Central memory CD8-positive, alpha-beta T cell (primary cell): ENCODE measurements around the gene SNTG2.
"Not testable (repeated sequence)": the region's sequence is repeated elsewhere in the genome, so short reads cannot be mapped to it uniquely, and the experiment has no call there.

Experiments
- ATAC-seq: fragments of 150-1000 bp; cut with Tn5 transposase; replicated peaks from 2 replicates; pipeline ENCODE4 v1.10.0; 2022; ENCODE audit warnings: mild to moderate bottlenecking, moderate FRiP score, moderate number of reproducible peaks; ENCODE audit not compliant: poor library complexity, severe bottlenecking; ENCODE audit errors: extremely low read depth
- DNase-seq, 2 donors: peaks; one replicate each; pipeline ENCODE4 v3.0.0; 2021; ENCODE audit warnings: low spot score in 2 of 2
- H3K27ac Mint-ChIP-seq: one replicate; pipeline ENCODE4 v1.8.0; 2022; ENCODE audit warnings: low read depth, mild to moderate bottlenecking, moderate library complexity, mixed read lengths
- H3K27me3 Mint-ChIP-seq: one replicate; pipeline ENCODE4 v1.8.0; 2022; ENCODE audit warnings: mixed read lengths
- H3K36me3 Mint-ChIP-seq: one replicate; pipeline ENCODE4 v1.8.0; 2022; ENCODE audit warnings: mild to moderate bottlenecking, moderate library complexity, mixed read lengths; ENCODE audit not compliant: insufficient read depth
- H3K4me1 Mint-ChIP-seq: one replicate; pipeline ENCODE4 v1.8.0; 2022; ENCODE audit warnings: mixed read lengths
- H3K4me3 Mint-ChIP-seq: one replicate; pipeline ENCODE4 v1.8.0; 2022; ENCODE audit warnings: mild to moderate bottlenecking, moderate library complexity, mixed read lengths
- H3K9me3 Mint-ChIP-seq: one replicate; pipeline ENCODE4 v1.8.0; 2022; ENCODE audit warnings: mixed read lengths

The SNTG2 gene

DNA sequence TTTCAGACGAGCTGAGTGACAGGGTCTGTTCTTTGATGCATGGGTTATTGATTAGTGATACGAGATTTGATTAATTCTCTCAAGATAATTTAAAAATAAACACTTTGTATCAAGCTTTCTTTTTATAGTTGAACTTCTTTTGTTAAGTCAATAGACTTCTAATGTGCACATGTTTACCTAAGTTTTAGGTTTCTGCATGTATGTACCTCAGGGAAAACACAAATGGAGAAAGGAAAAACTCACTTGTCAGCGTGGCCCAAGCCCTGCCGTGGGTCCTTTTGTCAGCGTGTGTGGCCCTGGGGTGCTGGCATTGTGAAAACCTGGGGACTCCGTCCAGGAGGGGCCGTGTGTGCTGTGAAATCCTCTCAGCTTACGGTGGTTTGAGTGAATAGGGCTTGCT lies 153.7 kb downstream of the SNTG2 start:
- H3K27me3 Mint-ChIP-seq = peaks cover 13% of the 10 kb centered on the region
- H3K4me1 Mint-ChIP-seq = no peaks in the 10 kb centered on the region
- DNase-seq (no peak), ATAC-seq (no peak)
- H3K4me3 Mint-ChIP-seq = no peak overlapping the region
- peaks cover 2% of the 10 kb centered on the region for H3K36me3 Mint-ChIP-seq
- no peak overlapping the region for H3K27ac Mint-ChIP-seq
- H3K9me3 Mint-ChIP-seq = no peaks in the 10 kb centered on the region

DNA sequence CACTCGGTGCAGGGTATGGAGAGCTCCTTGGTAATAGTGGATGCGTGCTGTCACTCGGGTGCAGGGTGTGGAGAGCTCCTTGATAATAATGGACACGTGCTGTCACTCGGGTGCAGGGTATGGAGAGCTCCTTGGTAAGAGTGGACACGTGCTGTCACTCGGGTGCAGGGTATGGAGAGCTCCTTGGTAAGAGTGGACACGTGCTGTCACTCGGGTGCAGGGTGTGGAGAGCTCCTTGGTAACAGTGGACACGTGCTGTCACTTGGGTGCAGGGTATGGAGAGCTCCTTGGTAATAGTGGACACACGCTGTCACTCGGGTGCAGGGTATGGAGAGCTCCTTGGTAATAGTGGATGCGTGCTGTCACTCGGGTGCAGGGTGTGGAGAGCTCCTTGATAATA lies 155.7 kb downstream of the SNTG2 start:
- peaks cover 12% of the 10 kb centered on the region for H3K27me3 Mint-ChIP-seq
- not testable (repeated sequence) for H3K4me1 Mint-ChIP-seq, H3K9me3 Mint-ChIP-seq, H3K36me3 Mint-ChIP-seq, H3K4me3 Mint-ChIP-seq, ATAC-seq, DNase-seq
- H3K27ac Mint-ChIP-seq = peak overlapping the region; percentile 58

DNA sequence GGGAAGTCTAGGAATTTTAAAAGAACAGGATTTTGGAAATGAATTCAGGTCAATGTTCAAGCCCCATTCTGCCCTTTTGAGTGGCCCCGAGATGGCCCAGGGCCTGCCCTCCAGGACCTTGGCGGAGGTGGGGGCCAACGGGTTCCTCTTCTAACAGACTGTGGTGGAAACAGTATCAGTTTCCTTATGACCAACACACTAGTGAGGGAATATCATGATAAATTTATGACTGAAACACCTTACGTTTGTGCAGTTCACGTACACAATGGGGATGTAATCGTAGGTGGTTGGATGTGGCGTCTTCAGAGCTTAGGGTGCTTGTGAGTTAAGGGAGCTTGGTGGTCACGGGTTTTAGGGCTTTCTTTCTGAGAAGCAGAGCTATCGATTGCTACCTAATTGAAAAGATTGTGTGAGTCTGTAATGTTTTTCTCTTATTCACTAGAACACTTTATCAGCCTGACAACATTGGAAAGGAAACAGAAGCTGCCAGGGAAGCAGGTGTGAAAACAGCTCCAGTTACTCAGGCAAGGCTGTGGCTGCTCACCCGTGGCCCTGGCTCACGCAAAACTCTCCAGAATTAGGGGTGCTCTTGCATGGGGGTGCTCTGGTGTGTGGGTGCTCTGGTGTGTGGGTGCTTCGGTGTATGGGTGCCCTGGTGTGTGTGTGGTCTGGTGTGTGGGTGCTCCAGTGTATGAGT lies 165.3 kb downstream of the SNTG2 start:
- peaks cover 3% of the 10 kb centered on the region for H3K36me3 Mint-ChIP-seq
- peaks cover 22% of the 10 kb centered on the region for H3K9me3 Mint-ChIP-seq
- H3K27ac Mint-ChIP-seq = peak overlapping the region; percentile 11
- H3K27me3 Mint-ChIP-seq = peaks cover 13% of the 10 kb centered on the region
- H3K4me1 Mint-ChIP-seq = no peaks in the 10 kb centered on the region
- ATAC-seq (no peak), DNase-seq (no peak)
- no peak overlapping the region for H3K4me3 Mint-ChIP-seq

DNA sequence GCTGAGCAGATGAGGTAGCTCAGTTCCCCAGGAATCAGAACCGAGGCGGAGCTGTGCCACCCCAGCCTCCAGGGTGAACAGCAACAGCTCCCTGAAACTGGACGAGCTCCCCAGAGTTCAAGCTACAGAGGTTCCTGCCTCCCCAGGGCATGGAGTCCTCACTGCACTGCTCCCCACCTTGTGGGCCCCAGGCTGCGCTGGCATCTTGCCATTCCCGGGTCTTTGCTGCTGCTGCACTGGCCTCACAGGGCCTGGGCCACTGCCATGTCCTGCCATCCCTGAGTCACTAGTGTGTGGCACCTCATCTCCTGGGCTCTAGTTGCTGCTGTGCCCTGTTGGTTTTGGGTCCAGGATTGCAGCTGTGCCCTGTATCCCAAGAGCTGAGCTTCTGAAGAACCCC lies 166.9 kb downstream of the SNTG2 start:
- Mint-ChIP-seq H3K4me3 (no peak overlapping the region), H3K9me3 (peaks cover 10% of the 10 kb centered on the region), H3K36me3 (peaks cover 3% of the 10 kb centered on the region), H3K4me1 (no peaks in the 10 kb centered on the region), H3K27me3 (peaks cover 13% of the 10 kb centered on the region), H3K27ac (no peak overlapping the region)
- no peak for ATAC-seq
- no peak for DNase-seq

DNA sequence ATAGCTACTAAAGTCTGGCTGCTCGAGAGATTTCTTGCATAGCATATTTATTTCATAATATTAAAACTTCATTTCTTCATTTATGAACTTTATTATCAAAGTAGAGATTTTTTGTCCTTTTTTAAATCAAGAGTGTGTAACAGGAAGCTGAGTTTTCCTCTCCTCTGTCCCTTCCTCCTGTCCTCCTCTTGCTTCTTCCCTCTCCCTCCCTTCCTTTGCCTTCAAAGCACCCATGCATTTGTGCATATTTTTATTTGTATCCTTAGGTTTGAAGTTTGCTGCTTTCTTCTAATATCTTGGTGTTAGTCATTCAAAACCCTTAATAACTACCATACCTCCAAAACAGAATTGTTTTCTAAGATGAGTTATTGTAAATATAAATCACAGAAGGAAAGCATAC lies 174.6 kb downstream of the SNTG2 start:
- DNase-seq = no peak
- ATAC-seq = no peak
- Mint-ChIP-seq H3K9me3 (no peaks in the 10 kb centered on the region), H3K27ac (no peak overlapping the region), H3K4me3 (no peak overlapping the region), H3K4me1 (no peaks in the 10 kb centered on the region), H3K36me3 (no peaks in the 10 kb centered on the region), H3K27me3 (no peaks in the 10 kb centered on the region)

DNA sequence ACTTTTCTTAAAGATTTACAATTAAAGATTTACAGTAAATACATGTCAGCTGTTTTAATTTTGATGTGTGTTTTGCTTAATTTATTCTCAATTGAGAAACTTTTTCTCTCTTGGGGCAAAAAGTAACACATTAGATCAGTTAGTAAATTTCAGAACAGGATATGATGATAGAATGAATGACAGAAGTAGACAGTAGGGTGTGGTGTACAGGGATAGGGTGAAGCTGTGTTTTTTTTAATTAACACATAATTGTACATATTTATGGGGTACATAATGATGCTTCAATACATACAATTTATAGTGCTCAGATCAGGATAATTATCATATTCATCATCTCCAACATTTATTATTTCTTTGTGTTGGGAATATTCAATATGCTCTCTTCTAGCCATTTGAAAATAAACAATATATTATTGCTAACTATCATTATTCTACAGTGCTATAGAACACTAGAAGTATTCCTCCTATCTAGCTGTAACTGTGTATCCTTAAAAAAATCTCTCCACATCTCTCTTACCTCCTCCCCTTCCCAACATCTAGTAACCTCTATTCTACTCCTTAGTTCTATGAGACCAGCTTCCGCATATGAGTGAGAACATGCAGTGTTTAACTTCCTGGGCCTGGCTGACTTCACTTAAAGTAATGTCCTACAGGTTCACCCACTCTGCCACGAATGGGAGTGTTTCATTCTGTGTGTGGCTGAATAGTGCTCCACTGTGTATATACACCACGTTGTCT lies 175.2 kb downstream of the SNTG2 start:
- no peaks in the 10 kb centered on the region for H3K4me1 Mint-ChIP-seq
- no peaks in the 10 kb centered on the region for H3K9me3 Mint-ChIP-seq
- H3K36me3 Mint-ChIP-seq = no peaks in the 10 kb centered on the region
- no peak overlapping the region for H3K27ac Mint-ChIP-seq
- no peak for ATAC-seq
- DNase-seq = no peak
- H3K27me3 Mint-ChIP-seq = no peaks in the 10 kb centered on the region
- H3K4me3 Mint-ChIP-seq = no peak overlapping the region

DNA sequence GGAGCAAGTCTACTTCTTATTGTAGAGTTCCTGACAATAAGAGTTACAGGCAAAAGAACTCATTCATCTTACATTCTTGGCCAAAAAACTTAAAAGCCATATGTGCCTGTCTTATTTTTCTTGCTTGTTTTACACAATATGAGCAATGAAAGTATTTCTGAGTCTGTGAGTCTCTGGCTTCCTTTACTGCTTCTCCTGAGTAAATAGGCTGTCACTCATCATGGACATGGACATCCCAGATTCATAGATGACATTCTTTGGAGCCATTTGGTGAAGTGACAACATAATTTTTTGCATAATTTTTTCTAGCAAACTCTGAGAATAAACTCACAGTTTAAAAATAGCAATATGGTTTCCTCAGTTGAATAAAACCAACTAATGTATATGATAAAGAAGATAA lies 179.3 kb downstream of the SNTG2 start:
- Mint-ChIP-seq H3K36me3 (peaks cover 3% of the 10 kb centered on the region), H3K9me3 (no peaks in the 10 kb centered on the region), H3K4me3 (no peak overlapping the region), H3K27ac (no peak overlapping the region), H3K4me1 (no peaks in the 10 kb centered on the region), H3K27me3 (peaks cover 8% of the 10 kb centered on the region)
- no peak for DNase-seq
- no peak for ATAC-seq

DNA sequence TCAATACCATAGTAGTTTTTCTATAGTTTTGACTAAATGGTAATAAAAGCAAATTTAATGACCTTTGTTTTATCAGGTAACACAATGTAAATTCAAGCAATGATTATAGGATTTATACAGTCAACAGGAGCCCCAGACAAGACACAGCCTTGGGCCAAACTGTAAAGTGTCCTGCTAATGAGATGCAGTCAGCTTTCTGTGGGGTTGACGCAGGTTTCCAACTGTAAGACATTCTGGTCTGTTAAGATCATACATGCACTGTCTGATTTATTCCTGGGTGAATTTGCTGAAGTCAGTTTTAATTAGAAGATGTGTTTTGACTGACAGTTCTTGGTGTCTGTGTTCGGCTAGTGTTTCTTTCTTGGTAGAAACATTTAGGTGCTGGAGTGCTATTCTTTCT lies 180.3 kb downstream of the SNTG2 start:
- no peak overlapping the region for H3K27ac Mint-ChIP-seq
- H3K27me3 Mint-ChIP-seq = peaks cover 8% of the 10 kb centered on the region
- DNase-seq (no peak), ATAC-seq (no peak)
- peaks cover 3% of the 10 kb centered on the region for H3K36me3 Mint-ChIP-seq
- no peaks in the 10 kb centered on the region for H3K9me3 Mint-ChIP-seq
- no peaks in the 10 kb centered on the region for H3K4me1 Mint-ChIP-seq
- no peak overlapping the region for H3K4me3 Mint-ChIP-seq

DNA sequence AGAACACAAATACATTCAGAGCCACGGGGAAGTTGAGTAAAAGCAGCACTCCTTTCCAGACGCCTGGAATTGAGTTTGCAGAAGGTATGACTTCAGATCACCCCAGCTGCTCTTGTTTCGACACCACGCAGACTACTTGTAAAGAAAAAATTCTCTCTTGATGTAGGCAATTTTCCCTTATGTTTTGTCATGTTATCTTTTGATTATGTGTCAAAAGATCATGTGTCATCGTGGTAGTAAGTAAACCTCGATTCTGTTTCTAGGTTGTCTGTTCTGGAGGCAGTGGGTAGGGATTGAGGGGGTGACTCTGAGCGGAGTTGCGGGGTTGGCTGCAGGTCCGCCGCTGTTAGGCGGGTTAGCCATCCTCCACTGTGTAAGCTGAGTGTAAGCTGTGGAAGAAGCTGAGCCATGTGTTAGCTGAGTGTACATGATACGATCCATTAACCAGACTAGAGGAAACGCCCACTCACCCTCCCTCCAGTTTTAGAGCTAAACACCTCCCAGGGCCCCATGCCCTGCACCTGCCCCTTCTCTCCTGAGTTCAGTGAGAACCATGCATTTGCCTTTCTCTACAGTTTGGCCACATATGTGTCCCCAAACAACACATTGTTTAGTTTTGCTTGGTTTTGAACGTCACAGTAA lies 181.8 kb downstream of the SNTG2 start:
- Mint-ChIP-seq H3K4me1 (no peaks in the 10 kb centered on the region), H3K4me3 (no peak overlapping the region), H3K27me3 (peaks cover 9% of the 10 kb centered on the region), H3K9me3 (no peaks in the 10 kb centered on the region), H3K36me3 (peaks cover 3% of the 10 kb centered on the region), H3K27ac (no peak overlapping the region)
- DNase-seq (no peak), ATAC-seq (no peak)

DNA sequence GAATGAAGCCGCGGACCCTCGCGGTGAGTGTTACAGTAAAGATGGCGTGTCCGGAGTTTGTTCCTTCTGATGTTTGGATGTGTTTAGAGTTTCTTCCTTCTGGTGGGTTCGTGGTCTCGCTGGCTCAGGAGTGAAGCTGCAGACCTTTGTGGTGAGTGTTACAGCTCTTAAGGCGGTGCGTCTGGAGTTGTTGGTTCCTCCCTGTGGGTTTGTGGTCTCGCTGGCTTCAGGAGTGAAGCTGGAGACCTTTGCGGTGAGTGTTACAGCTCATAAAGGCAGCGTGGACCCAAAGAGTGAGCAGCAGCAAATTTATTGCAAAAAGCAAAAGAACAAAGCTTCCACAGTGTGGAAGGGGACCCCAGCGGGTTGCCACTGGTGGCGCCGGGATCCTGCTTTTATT lies 183.2 kb downstream of the SNTG2 start:
- not testable (repeated sequence) for H3K9me3 Mint-ChIP-seq, ATAC-seq, DNase-seq, H3K4me3 Mint-ChIP-seq, H3K36me3 Mint-ChIP-seq, H3K27ac Mint-ChIP-seq, H3K4me1 Mint-ChIP-seq
- H3K27me3 Mint-ChIP-seq = peaks cover 21% of the 10 kb centered on the region

DNA sequence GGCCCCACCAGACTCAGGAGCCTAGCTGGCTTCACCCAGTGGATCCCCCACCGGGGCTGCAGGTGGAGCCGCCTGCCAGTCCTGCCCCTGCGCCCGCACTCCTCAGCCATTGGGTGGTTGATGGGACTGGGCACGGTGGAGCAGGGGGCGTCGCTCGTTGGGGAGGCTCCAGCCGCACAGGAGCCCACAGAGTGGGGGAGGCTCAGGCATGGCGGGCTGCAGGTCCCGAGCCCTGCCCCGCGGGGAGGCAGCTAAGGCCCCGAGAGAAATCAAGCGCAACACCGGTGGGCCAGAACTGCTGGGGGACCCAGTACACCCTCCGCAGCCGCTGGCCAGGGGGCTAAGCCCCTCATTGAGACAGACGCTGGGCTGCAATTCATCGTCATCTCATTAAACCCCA lies 184.0 kb downstream of the SNTG2 start:
- ATAC-seq (no peak), DNase-seq (no peak)
- Mint-ChIP-seq H3K27me3 (peaks cover 21% of the 10 kb centered on the region), H3K36me3 (peaks cover 3% of the 10 kb centered on the region), H3K27ac (no peak overlapping the region), H3K4me3 (no peak overlapping the region), H3K9me3 (no peaks in the 10 kb centered on the region), H3K4me1 (no peaks in the 10 kb centered on the region)

DNA sequence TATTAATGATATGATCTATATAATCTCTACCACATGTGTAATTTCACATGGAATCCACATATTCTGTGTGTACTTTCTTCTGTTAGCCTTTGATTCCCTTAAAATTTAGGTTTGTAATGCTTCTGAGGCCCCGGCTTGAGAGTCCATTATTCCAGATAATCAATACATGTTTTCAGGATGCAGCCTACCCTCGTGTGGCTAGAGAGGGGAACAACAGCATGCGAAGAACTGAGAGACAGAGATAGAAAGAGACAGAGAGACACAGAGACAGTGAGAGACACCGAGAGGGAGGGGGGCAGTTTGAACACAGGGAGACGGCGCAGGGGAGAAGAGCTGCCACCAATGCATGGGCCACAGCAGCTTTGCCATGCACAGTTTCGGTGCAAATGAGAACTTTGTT lies 185.4 kb downstream of the SNTG2 start:
- Mint-ChIP-seq H3K4me1 (no peaks in the 10 kb centered on the region), H3K27ac (no peak overlapping the region), H3K9me3 (no peaks in the 10 kb centered on the region), H3K4me3 (no peak overlapping the region), H3K36me3 (peaks cover 3% of the 10 kb centered on the region), H3K27me3 (peaks cover 21% of the 10 kb centered on the region)
- ATAC-seq = no peak
- DNase-seq = no peak

DNA sequence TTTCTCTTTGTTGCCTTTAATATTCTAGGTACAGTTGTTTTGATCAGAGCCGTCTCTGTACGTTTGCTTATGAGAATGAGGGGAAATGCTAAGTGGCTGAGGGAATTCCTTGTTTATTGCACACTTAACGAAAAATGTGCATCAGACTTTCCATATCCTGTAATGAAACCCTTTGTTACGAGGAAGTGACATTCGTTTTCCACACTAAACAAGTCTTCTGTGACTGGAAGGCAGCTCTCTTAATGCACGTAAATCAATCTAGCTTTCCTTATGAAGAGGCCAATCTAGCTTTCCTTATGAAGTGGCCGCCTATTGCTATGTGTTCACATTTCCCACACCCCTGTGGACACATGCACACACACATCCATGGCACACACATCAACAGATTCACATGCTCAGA lies 186.2 kb downstream of the SNTG2 start:
- H3K27ac Mint-ChIP-seq = no peak overlapping the region
- DNase-seq (no peak), ATAC-seq (no peak)
- peaks cover 3% of the 10 kb centered on the region for H3K36me3 Mint-ChIP-seq
- no peaks in the 10 kb centered on the region for H3K9me3 Mint-ChIP-seq
- peaks cover 21% of the 10 kb centered on the region for H3K27me3 Mint-ChIP-seq
- no peaks in the 10 kb centered on the region for H3K4me1 Mint-ChIP-seq
- no peak overlapping the region for H3K4me3 Mint-ChIP-seq
